WTC11 (cell line): ENCODE results near the gene FGD5. TPM values are rescaled to one million over a fixed set of nuclear protein-coding genes. Genes with fewer than 3 reads are reported as not detected.

Source experiments
- ATAC-seq: fragments of 200-7000 bp; cut with Tn5 transposase; 2 replicates; pipeline ENCODE4 v1.10.0; 2021; ENCODE audit warnings: mild to moderate bottlenecking, moderate library complexity
- CTCF ChIA-PET: fragments of 300-600 bp; sonication (Branson Sonifier 250); formaldehyde crosslinking; loops from one replicate; lab custom pipeline; 2021; ENCODE audit warnings: antibody characterized with exemption; lab: Charles Lee
- POLR2A ChIA-PET: fragments of 350-600 bp; sonication (Branson Sonifier 250); formaldehyde crosslinking; loops from one replicate; lab custom pipeline; 2021; ENCODE audit warnings: antibody characterized with exemption; lab: Charles Lee
- DNase-seq: peaks from one replicate; pipeline ENCODE4 v3.0.0; 2021; ENCODE audit warnings: low spot score
- H3K27ac Mint-ChIP-seq: 2 replicates; pipeline ENCODE4 v1.8.0; 2021; ENCODE audit warnings: mixed read lengths
- H3K27me3 Mint-ChIP-seq: 2 replicates; pipeline ENCODE4 v1.8.0; 2021; ENCODE audit warnings: low read depth, mild to moderate bottlenecking, moderate library complexity, mixed read lengths
- H3K36me3 Mint-ChIP-seq: 2 replicates; pipeline ENCODE4 v1.8.0; 2021; ENCODE audit warnings: mixed read lengths
- H3K4me1 Mint-ChIP-seq: 2 replicates; pipeline ENCODE4 v1.8.0; 2022; ENCODE audit warnings: mixed read lengths
- H3K4me3 Mint-ChIP-seq: 2 replicates; pipeline ENCODE4 v1.8.0; 2021; ENCODE audit warnings: mild to moderate bottlenecking, moderate library complexity, mixed read lengths
- H3K9me3 Mint-ChIP-seq: 2 replicates; pipeline ENCODE4 v1.8.0; 2021; ENCODE audit warnings: mixed read lengths
- AFF4 ChIP-seq: sonication (generic); formaldehyde crosslinking; IDR thresholded peaks from 2 replicates; pipeline ENCODE4 v1.8.1; 2023; ENCODE audit warnings: mild to moderate bottlenecking, missing genetic modification reagents, borderline replicate concordance
- ATF2 ChIP-seq: sonication (generic); formaldehyde crosslinking; IDR thresholded peaks from 2 replicates; pipeline ENCODE4 v1.8.1; 2022; ENCODE audit warnings: low read depth, missing genetic modification reagents, borderline replicate concordance
- CREB1 ChIP-seq: sonication (generic); formaldehyde crosslinking; IDR thresholded peaks from 2 replicates; pipeline ENCODE4 v1.8.0; 2023; ENCODE audit warnings: mild to moderate bottlenecking, missing genetic modification reagents
- CREM ChIP-seq: sonication (generic); formaldehyde crosslinking; IDR thresholded peaks from 2 replicates; pipeline ENCODE4 v1.8.1; 2022; ENCODE audit warnings: mild to moderate bottlenecking, missing genetic modification reagents, moderate library complexity
- ELF4 ChIP-seq: sonication (generic); formaldehyde crosslinking; IDR thresholded peaks from 2 replicates; pipeline ENCODE4 v1.8.1; 2022; ENCODE audit warnings: low read depth, mild to moderate bottlenecking, moderate library complexity, missing genetic modification reagents
- EMX1 ChIP-seq: fragments of 250-450 bp; sonication (Bioruptor Pico); IDR thresholded peaks from 2 replicates; pipeline ENCODE4 v1.8.0; 2021; ENCODE audit warnings: mild to moderate bottlenecking
- ERG ChIP-seq: fragments of 250-450 bp; sonication (Bioruptor Pico); IDR thresholded peaks from 2 replicates; pipeline ENCODE4 v1.8.0; 2021; ENCODE audit warnings: mild to moderate bottlenecking
- FOXJ3 ChIP-seq: sonication (generic); formaldehyde crosslinking; IDR thresholded peaks from 2 replicates; pipeline ENCODE4 v1.9.0; 2021; ENCODE audit warnings: missing genetic modification reagents, mild to moderate bottlenecking, borderline replicate concordance
- GABPB1 ChIP-seq: sonication (generic); formaldehyde crosslinking; IDR thresholded peaks from 2 replicates; pipeline ENCODE4 v1.8.1; 2023; ENCODE audit warnings: mild to moderate bottlenecking, missing genetic modification reagents
- GTF2I ChIP-seq: fragments of 250-450 bp; sonication (Bioruptor Pico); conservative IDR thresholded peaks from 2 replicates; pipeline ENCODE4 v1.4.0; 2021; ENCODE audit warnings: mild to moderate bottlenecking
- HMGA2 ChIP-seq: fragments of 250-450 bp; sonication (Bioruptor Pico); IDR thresholded peaks from 2 replicates; pipeline ENCODE4 v1.4.0; 2021; ENCODE audit warnings: mild to moderate bottlenecking, moderate library complexity
- MXD4 ChIP-seq: fragments of 250-450 bp; sonication (Bioruptor Pico); IDR thresholded peaks from 2 replicates; pipeline ENCODE4 v1.8.0; 2021; ENCODE audit warnings: mild to moderate bottlenecking, moderate library complexity, borderline replicate concordance
- NFYB ChIP-seq: sonication (generic); formaldehyde crosslinking; conservative IDR thresholded peaks from 2 replicates; pipeline ENCODE4 v1.8.0; 2022; ENCODE audit warnings: low read depth, missing genetic modification reagents
- NR2C2 ChIP-seq: sonication (generic); formaldehyde crosslinking; IDR thresholded peaks from 2 replicates; pipeline ENCODE4 v1.8.0; 2022; ENCODE audit warnings: mild to moderate bottlenecking, missing genetic modification reagents
- SP1 ChIP-seq: sonication (generic); formaldehyde crosslinking; conservative IDR thresholded peaks from 2 replicates; pipeline ENCODE4 v1.8.1; 2022; ENCODE audit warnings: missing genetic modification reagents
- ZBTB21 ChIP-seq: sonication (generic); formaldehyde crosslinking; IDR thresholded peaks from 2 replicates; pipeline ENCODE4 v1.8.1; 2023; ENCODE audit warnings: mild to moderate bottlenecking, missing genetic modification reagents, borderline replicate concordance
- ZNF138 ChIP-seq: sonication (generic); formaldehyde crosslinking; conservative IDR thresholded peaks from 2 replicates; pipeline ENCODE4 v1.8.1; 2022; ENCODE audit warnings: mild to moderate bottlenecking, moderate library complexity, missing genetic modification reagents
- ZNF263 ChIP-seq: sonication (generic); formaldehyde crosslinking; IDR thresholded peaks from 2 replicates; pipeline ENCODE4 v1.8.1; 2022; ENCODE audit warnings: low read depth, mild to moderate bottlenecking, moderate library complexity, missing genetic modification reagents
- ZNF425 ChIP-seq: fragments of 250-450 bp; sonication (Bioruptor Pico); conservative IDR thresholded peaks from 2 replicates; pipeline ENCODE4 v1.9.0; 2021; ENCODE audit warnings: mild to moderate bottlenecking
- ZNF532 ChIP-seq: fragments of 250-450 bp; sonication (Bioruptor Pico); IDR thresholded peaks from 2 replicates; pipeline ENCODE4 v1.9.0; 2021; ENCODE audit warnings: mild to moderate bottlenecking, borderline replicate concordance
- total RNA-seq: library from RNA; stranded (reverse); gene quantifications from 3 replicates; pipeline ENCODE4 v1.2.3, GENCODE V29; 2021

The FGD5 gene
- total RNA-seq, 1 experiment from 2014 or later: 18.3 TPM

GRCh38 chr3:14845826-14846225 is 27.1 kb downstream of the FGD5 start:
- TF ChIP-seq NR2C2 (CRISPR knock-in tag): no peak
- TF ChIP-seq CREB1 (CRISPR knock-in tag): no peak
- no peak for TF ChIP-seq ATF2
- TF ChIP-seq AFF4: no peak
- no peak for TF ChIP-seq ZBTB21 (CRISPR knock-in tag)
- TF ChIP-seq ERG (CRISPR knock-in tag): no peak
- no peak for TF ChIP-seq FOXJ3 (CRISPR knock-in tag)
- TF ChIP-seq ZNF263 (CRISPR knock-in tag): no peak
- TF ChIP-seq ELF4 (CRISPR knock-in tag): no peak
- no peak for TF ChIP-seq EMX1 (CRISPR knock-in tag)
- TF ChIP-seq CREM: no peak
- TF ChIP-seq GABPB1 (CRISPR knock-in tag): no peak
- TF ChIP-seq ZNF532: no peak
- TF ChIP-seq, all 79 proteins: peak for 0
- Mint-ChIP-seq H3K4me1 (peaks cover 58% of the 10 kb centered on the region), H3K36me3 (no peaks in the 10 kb centered on the region), H3K9me3 (no peaks in the 10 kb centered on the region), H3K27ac (no peak overlapping the region), H3K27me3 (no peaks in the 10 kb centered on the region), H3K4me3 (no peak overlapping the region)
- ChIA-PET POLR2A (no interaction called here), CTCF (interaction anchor here (2.2 kb wide), 1 partner anchor 65 kb away, joined by 6 read pairs; no protein-coding TSS in a partner anchor)
- DNase-seq: no peak
- no peak for ATAC-seq

GRCh38 chr3:14846226-14846880 is 27.6 kb downstream of the FGD5 start:
- ATAC-seq: no peak
- no peak overlapping the region for H3K27ac Mint-ChIP-seq
- TF ChIP-seq ZNF425 (CRISPR knock-in tag): no peak
- no peak for TF ChIP-seq MXD4 (CRISPR knock-in tag)
- TF ChIP-seq ZNF138 (CRISPR knock-in tag): no peak
- no peak for TF ChIP-seq NFYB (CRISPR knock-in tag)
- TF ChIP-seq HMGA2 (CRISPR knock-in tag): no peak
- TF ChIP-seq ERG (CRISPR knock-in tag): no peak
- TF ChIP-seq GTF2I (CRISPR knock-in tag): no peak
- TF ChIP-seq SP1 (CRISPR knock-in tag): no peak

More at GRCh38 chr3:14846226-14846880, 27.6 kb downstream of the FGD5 start:
- no peaks in the 10 kb centered on the region for H3K9me3 Mint-ChIP-seq
- POLR2A ChIA-PET: no interaction called here
- CTCF ChIA-PET: interaction anchor here (1.0 to 2.2 kb wide), 3 partner anchors 44 to 75 kb away, joined by 3 to 6 read pairs (median 4); no protein-coding TSS in a partner anchor
- H3K4me1 Mint-ChIP-seq: peaks cover 58% of the 10 kb centered on the region
- H3K4me3 Mint-ChIP-seq: no peak overlapping the region
- DNase-seq: no peak
- H3K36me3 Mint-ChIP-seq: no peaks in the 10 kb centered on the region
- no peaks in the 10 kb centered on the region for H3K27me3 Mint-ChIP-seq
